ENCODE measurements around the gene SYT2.

DNA sequence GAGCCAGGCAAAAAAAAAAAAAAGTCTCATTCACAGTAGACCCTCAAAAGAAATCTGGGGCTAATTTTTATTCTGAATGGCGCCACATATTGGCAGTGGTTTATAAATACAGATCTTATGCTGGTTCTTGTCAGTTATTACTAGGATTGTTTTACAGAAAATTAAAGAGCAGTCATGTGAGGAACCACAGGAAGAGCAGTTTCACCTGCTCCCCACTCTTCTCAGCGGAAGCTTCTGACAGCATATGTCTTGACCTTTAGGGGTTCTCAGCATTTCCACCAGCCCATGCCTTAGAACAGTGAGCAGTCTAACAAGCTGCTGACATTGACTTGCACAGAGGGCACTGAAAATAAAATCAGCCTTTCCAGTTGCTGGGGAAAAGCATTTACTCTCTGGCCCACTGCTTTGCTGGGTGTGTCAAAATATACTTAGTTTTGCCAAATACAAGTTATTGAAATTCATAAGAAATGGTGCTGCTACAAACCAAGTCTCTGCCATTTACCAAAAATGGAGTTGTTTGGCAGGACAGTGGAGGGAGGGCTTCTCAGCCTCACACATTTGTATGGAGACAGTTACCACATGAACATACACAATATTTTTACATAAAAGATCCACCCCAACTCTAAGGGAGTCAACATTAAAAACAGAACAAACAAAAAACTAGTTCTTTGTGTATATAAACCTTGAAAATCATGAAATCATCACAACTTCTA lies 144.2 kb downstream of the SYT2 start:
- TF ChIP-seq, protein P1, sequence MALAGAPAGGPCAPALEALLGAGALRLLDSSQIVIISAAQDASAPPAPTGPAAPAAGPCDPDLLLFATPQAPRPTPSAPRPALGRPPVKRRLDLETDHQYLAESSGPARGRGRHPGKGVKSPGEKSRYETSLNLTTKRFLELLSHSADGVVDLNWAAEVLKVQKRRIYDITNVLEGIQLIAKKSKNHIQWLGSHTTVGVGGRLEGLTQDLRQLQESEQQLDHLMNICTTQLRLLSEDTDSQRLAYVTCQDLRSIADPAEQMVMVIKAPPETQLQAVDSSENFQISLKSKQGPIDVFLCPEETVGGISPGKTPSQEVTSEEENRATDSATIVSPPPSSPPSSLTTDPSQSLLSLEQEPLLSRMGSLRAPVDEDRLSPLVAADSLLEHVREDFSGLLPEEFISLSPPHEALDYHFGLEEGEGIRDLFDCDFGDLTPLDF (CRISPR knock-in tag; IDR thresholded peaks at IDR 0.05) = no peak
- no peak for TF ChIP-seq ZNF423 (CRISPR knock-in tag; IDR thresholded peaks at IDR 0.05)
- no peak for TF ChIP-seq CREM (CRISPR knock-in tag; IDR thresholded peaks at IDR 0.05)
- TF ChIP-seq, protein P2, sequence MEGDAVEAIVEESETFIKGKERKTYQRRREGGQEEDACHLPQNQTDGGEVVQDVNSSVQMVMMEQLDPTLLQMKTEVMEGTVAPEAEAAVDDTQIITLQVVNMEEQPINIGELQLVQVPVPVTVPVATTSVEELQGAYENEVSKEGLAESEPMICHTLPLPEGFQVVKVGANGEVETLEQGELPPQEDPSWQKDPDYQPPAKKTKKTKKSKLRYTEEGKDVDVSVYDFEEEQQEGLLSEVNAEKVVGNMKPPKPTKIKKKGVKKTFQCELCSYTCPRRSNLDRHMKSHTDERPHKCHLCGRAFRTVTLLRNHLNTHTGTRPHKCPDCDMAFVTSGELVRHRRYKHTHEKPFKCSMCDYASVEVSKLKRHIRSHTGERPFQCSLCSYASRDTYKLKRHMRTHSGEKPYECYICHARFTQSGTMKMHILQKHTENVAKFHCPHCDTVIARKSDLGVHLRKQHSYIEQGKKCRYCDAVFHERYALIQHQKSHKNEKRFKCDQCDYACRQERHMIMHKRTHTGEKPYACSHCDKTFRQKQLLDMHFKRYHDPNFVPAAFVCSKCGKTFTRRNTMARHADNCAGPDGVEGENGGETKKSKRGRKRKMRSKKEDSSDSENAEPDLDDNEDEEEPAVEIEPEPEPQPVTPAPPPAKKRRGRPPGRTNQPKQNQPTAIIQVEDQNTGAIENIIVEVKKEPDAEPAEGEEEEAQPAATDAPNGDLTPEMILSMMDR (IDR thresholded peaks at IDR 0.05) = no peak
- no peak for TF ChIP-seq SP1 (CRISPR knock-in tag; conservative IDR thresholded peaks at IDR 0.05)
- TF ChIP-seq, protein P3, sequence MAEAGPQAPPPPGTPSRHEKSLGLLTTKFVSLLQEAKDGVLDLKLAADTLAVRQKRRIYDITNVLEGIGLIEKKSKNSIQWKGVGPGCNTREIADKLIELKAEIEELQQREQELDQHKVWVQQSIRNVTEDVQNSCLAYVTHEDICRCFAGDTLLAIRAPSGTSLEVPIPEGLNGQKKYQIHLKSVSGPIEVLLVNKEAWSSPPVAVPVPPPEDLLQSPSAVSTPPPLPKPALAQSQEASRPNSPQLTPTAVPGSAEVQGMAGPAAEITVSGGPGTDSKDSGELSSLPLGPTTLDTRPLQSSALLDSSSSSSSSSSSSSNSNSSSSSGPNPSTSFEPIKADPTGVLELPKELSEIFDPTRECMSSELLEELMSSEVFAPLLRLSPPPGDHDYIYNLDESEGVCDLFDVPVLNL (CRISPR knock-in tag; IDR thresholded peaks at IDR 0.05; ENCODE audit: borderline replicate concordance, low read depth) = no peak
- TF ChIP-seq GRHL2 (CRISPR knock-in tag; IDR thresholded peaks at IDR 0.05; ENCODE audit: insufficient replicate concordance, severe bottlenecking) = no peak

Data from WTC11 (cell line).